Measurements from ENCODE around the gene TRIP4.

GRCh38 chr15:64361259-64361658 is 26.4 kb upstream of the TRIP4 start:
- TF ChIP-seq CTCF (IDR thresholded peaks at IDR 0.05; ENCODE audit: low read length) (no peak), EZH2 (IDR thresholded peaks at IDR 0.05; ENCODE audit: borderline replicate concordance, low read length) (no peak)
